K562 (cell line): Measurements from ENCODE around the gene TMEM132D. TPM values are rescaled to one million over a fixed set of nuclear protein-coding genes. Genes with fewer than 3 reads are reported as not detected.

Experiments used
- ATAC-seq: fragments of 200-7000 bp; cut with Tn5 transposase; 3 replicates; pipeline ENCODE4 v1.9.1; 2020; ENCODE audit warnings: moderate library complexity
- BruUV-seq: library from RNA; stranded (reverse); fragments of 400-500 nt; replicated peaks from 2 replicates; lab custom pipeline; 2021; lab: Mats Ljungman, UMichigan
- CTCF ChIA-PET: fragments of 300-600 bp; formaldehyde crosslinking; extraction: SDS; loops from one replicate; lab custom pipeline; 2021; ENCODE audit warnings: low intra/inter-chr PET ratio; lab: Yijun Ruan, JAX
- POLR2A ChIA-PET: fragments of 300-600, 350-650 bp; sonication (Branson Sonifier 250); formaldehyde crosslinking; extraction: SDS; loops from one replicate; lab custom pipeline; 2021; ENCODE audit warnings: antibody characterized with exemption, inconsistent platforms; lab: Yijun Ruan, JAX
- DNase-seq, 4 experiments: peaks; one replicate each; pipeline versions ENCODE4 v3.0.0 to v3.0.0-alpha.2; 2011 to 2018; ENCODE audit warnings: low spot score in 3 of 4, mixed read lengths in 3 of 4; ENCODE audit errors: extremely low read depth in 1 of 4
- FAIRE-seq: peaks from 2 replicates; lab custom pipeline; 2011; peaks lifted over from hg19 to GRCh38; lab: Jason Lieb, UNC
- H2AFZ ChIP-seq: 2 replicates; pipeline ENCODE4 v1.6.0; 2011; ENCODE audit warnings: low read depth, low read length, control low read depth, inconsistent platforms
- H3K27ac ChIP-seq: fragments of 200-600 bp; 3 replicates; pipeline ENCODE4 v1.8.0; 2011; ENCODE audit warnings: low read depth, mild to moderate bottlenecking, control low read depth, inconsistent platforms, low read length, moderate library complexity, mixed read lengths; ENCODE audit errors: extremely low read depth
- H3K27me3 ChIP-seq, 2 experiments: fragments of 300-600 bp in 1 of 2; 2 replicates in 1 of 2; 3 replicates in 1 of 2; pipeline versions ENCODE4 v1.6.0 to v1.8.0; 2011; ENCODE audit warnings: inconsistent platforms in 2 of 2, low read length in 2 of 2, mild to moderate bottlenecking in 1 of 2, mixed read lengths in 1 of 2, moderate library complexity in 1 of 2; ENCODE audit not compliant: control insufficient read depth in 2 of 2, insufficient read depth in 2 of 2
- H3K36me3 ChIP-seq: fragments of 300-600 bp; 3 replicates; pipeline ENCODE4 v1.8.0; 2011; ENCODE audit warnings: mild to moderate bottlenecking, low read length, inconsistent platforms; ENCODE audit not compliant: control insufficient read depth, insufficient read depth
- H3K4me1 ChIP-seq, 2 experiments: fragments of 200-600 bp in 1 of 2; replicated peaks in 1 of 2; 2 replicates in 1 of 2; 3 replicates in 1 of 2; pipeline versions ENCODE4 v1.5.1 to v1.8.0; 2011; ENCODE audit warnings: inconsistent platforms in 2 of 2, low read length in 2 of 2, mild to moderate bottlenecking in 1 of 2, mixed read lengths in 1 of 2, moderate library complexity in 1 of 2; ENCODE audit not compliant: control insufficient read depth in 2 of 2, insufficient read depth in 2 of 2
- H3K4me2 ChIP-seq: 2 replicates; pipeline ENCODE4 v1.6.1; 2011; ENCODE audit warnings: low read length, control low read depth, inconsistent platforms, mixed read lengths; ENCODE audit not compliant: insufficient read depth
- H3K4me3 ChIP-seq: fragments of 200-600 bp; sonication (generic), shearing (Covaris generic); 2 replicates; pipeline ENCODE4 v1.5.1; 2016; ENCODE audit warnings: control low read depth, inconsistent platforms
- H3K79me2 ChIP-seq: fragments of 200-600 bp; 3 replicates; pipeline ENCODE4 v1.8.0; 2011; ENCODE audit warnings: low read length, inconsistent platforms; ENCODE audit not compliant: control insufficient read depth, insufficient read depth
- H3K9ac ChIP-seq, 2 experiments: 2 replicates each; pipeline versions ENCODE4 v1.6.0 to v1.6.1; 2011; ENCODE audit warnings: low read depth in 2 of 2, low read length in 2 of 2, control low read depth in 1 of 2, inconsistent platforms in 1 of 2, mild to moderate bottlenecking in 1 of 2, mixed read lengths in 1 of 2; ENCODE audit not compliant: insufficient read depth in 1 of 2
- H3K9me1 ChIP-seq: one replicate; pipeline ENCODE4 v1.6.0; 2011; ENCODE audit warnings: inconsistent platforms, mild to moderate bottlenecking, low read length, moderate library complexity; ENCODE audit not compliant: control insufficient read depth, insufficient read depth
- H3K9me3 ChIP-seq: replicated peaks from 2 replicates; pipeline ENCODE4 v1.5.1; 2011; ENCODE audit warnings: low read depth, low read length, inconsistent platforms; ENCODE audit not compliant: control insufficient read depth, insufficient read depth
- H4K20me1 ChIP-seq: replicated peaks from 2 replicates; pipeline ENCODE4 v1.6.1; 2011; ENCODE audit warnings: low read length, inconsistent platforms, mixed read lengths; ENCODE audit not compliant: control insufficient read depth, insufficient read depth
- GABPA ChIP-seq: fragments of 200-800 bp; sonication (Bioruptor generic); conservative IDR thresholded peaks from 2 replicates; pipeline ENCODE4 v1.6.1; 2016; ENCODE audit warnings: low read depth, missing genetic modification characterization, missing compliant biosample characterization
- MNT ChIP-seq, 2 experiments: fragments of 450-650 bp; conservative IDR thresholded peaks; 2 replicates each; pipeline ENCODE4 v1.6.1; 2017; ENCODE audit warnings: mild to moderate bottlenecking in 2 of 2, moderate library complexity in 2 of 2
- POLR2AphosphoS2 ChIP-seq: IDR thresholded peaks from 2 replicates; pipeline ENCODE4 v1.6.1; 2012; ENCODE audit warnings: low read length, improper control_type of control experiment
- RBM14 ChIP-seq: fragments of 200-400 bp; formaldehyde crosslinking; IDR thresholded peaks from 2 replicates; pipeline ENCODE4 v1.6.1; 2018; ENCODE audit warnings: low read depth, mild to moderate bottlenecking, low read length, moderate library complexity, borderline replicate concordance; ENCODE audit not compliant: insufficient read depth
- TBL1XR1 ChIP-seq, 2 experiments: IDR thresholded peaks; 2 replicates each; pipeline ENCODE4 v1.6.1; 2012; ENCODE audit warnings: improper control_type of control experiment in 2 of 2, low read length in 2 of 2, mild to moderate bottlenecking in 1 of 2
- TRIM24 ChIP-seq, 2 experiments: fragments of 450-650 bp; IDR thresholded peaks; 2 replicates each; pipeline ENCODE4 v1.6.1; 2016
- ZBTB5 ChIP-seq: fragments of 450-650 bp; IDR thresholded peaks from 2 replicates; pipeline ENCODE4 v1.6.1; 2017; ENCODE audit warnings: antibody characterized with exemption
- ZC3H8 ChIP-seq: fragments of 450-650 bp; IDR thresholded peaks from 2 replicates; pipeline ENCODE4 v1.6.1; 2017
- ZFP36 ChIP-seq: fragments of 150-350 bp; IDR thresholded peaks from 2 replicates; pipeline ENCODE4 v1.6.1; 2018; ENCODE audit warnings: low read length, low read depth; ENCODE audit not compliant: partially characterized antibody
- ZZZ3 ChIP-seq: fragments of 450-650 bp; IDR thresholded peaks from 2 replicates; pipeline ENCODE4 v1.6.1; 2016; ENCODE audit warnings: antibody characterized with exemption, mild to moderate bottlenecking, moderate library complexity
- WGBS: fragments of 100-300 bp; shearing (Covaris generic); methylation state at CpG from one replicate; pipeline ENCODE4 v1.1.6; 2016; ENCODE audit warnings: low coverage, mixed read lengths; ENCODE audit not compliant: insufficient coverage; ENCODE audit errors: missing lambda C conversion rate; 5-methylcytosine and 5-hydroxymethylcytosine counted together
- in situ Hi-C: fragments of 300-500 bp; cut with MboI; formaldehyde crosslinking; loops from 4 replicates; pipeline ENCODE4 v1.15.0; 2018; ENCODE audit warnings: inconsistent platforms, mixed read lengths
- intact Hi-C: fragments of 100-400 bp; cut with micrococcal nuclease; formaldehyde crosslinking; loops from 2 replicates; pipeline ENCODE4 v1.14.2; 2022
- polyA plus RNA-seq, 8 experiments: library from polyadenylated mRNA; depleted of rRNA in 4 of 8; stranded (reverse) in 5 of 8; unstranded in 3 of 8; fragments of >200 nt; fragmentation: Nextera tagmentation in 2 of 8; fragmentation: Illumina TruSeq in 1 of 8; extraction: Ambion mirVana in 2 of 8; extraction: Trizol in 1 of 8; gene quantifications; 2 replicates each; pipeline versions ENCODE4 v1.2.1 to v1.2.3, GENCODE V29; 2011 to 2014; ENCODE audit warnings: inconsistent platforms in 1 of 8, missing spikeins in 1 of 8
- total RNA-seq, 7 experiments: library from RNA; depleted of rRNA in 6 of 7; stranded (reverse); fragments of >200 nt in 6 of 7; fragmentation: Illumina TruSeq in 2 of 7; extraction: Trizol in 2 of 7; gene quantifications; 2 replicates each; pipeline versions ENCODE4 v1.2.1 to v1.2.3, GENCODE V29; 2011 to 2021; ENCODE audit warnings: low replicate concordance in 1 of 7

Gene TMEM132D
- total and polyA plus RNA-seq, 9 of the 15 experiments (the other 6 are each of a cell fraction or from before 2014, with no cell fraction given), result not detected

GRCh38 chr12:129675496-129675895 lies 228.3 kb downstream of the TMEM132D start:
- FAIRE-seq (no peak), ATAC-seq (no peak), DNase-seq (no peak)
- H3K4me1 ChIP-seq, result no peaks in the 10 kb centered on the region
- POLR2A ChIA-PET, result no interaction called here
- no peaks in the 10 kb centered on the region for H3K79me2 ChIP-seq
- no peak overlapping the region for H3K9ac ChIP-seq
- WGBS, result 4% methylated on average over 4 of the region's 4 CpGs
- BruUV-seq, result no TSS peak
- no peak overlapping the region for H3K4me2 ChIP-seq
- CTCF ChIA-PET, result no interaction called here
- no peaks in the 10 kb centered on the region for H3K9me3 ChIP-seq
- no peak for TF ChIP-seq GABPA
- no peak for TF ChIP-seq ZFP36
- no peak for TF ChIP-seq ZBTB5
- TF ChIP-seq MNT (conservative IDR thresholded peaks at IDR 0.05), result no peak
- TF ChIP-seq TRIM24 (IDR thresholded peaks at IDR 0.05), result no peak
- TF ChIP-seq ZZZ3, result no peak
- TF ChIP-seq ZC3H8, result no peak
- no peak for TF ChIP-seq TBL1XR1 (IDR thresholded peaks at IDR 0.05; ENCODE audit: low read length in 2 of 2)
- TF ChIP-seq POLR2AphosphoS2, result no peak
- no peak for TF ChIP-seq RBM14
- no peak overlapping the region for H3K4me3 ChIP-seq
- H4K20me1 ChIP-seq, result no peaks in the 10 kb centered on the region
- H2AFZ ChIP-seq, result no peak overlapping the region
- peaks cover 0 to 6% of the 10 kb centered on the region in 2 experiments; a peak in 1 of 5 replicates for H3K27me3 ChIP-seq
- in situ Hi-C loops (no loop called here), intact Hi-C loops (no loop called here)
- no peak overlapping the region for H3K27ac ChIP-seq
- H3K36me3 ChIP-seq, result no peaks in the 10 kb centered on the region
- no peaks in the 10 kb centered on the region for H3K9me1 ChIP-seq
